ENCODE results near the gene SERPINB10. TPM values are rescaled to one million over a fixed set of nuclear protein-coding genes. Genes with fewer than 3 reads are reported as not detected.

Gene SERPINB10
- total RNA-seq, 1 donor from 2014 or later = not detected

DNA sequence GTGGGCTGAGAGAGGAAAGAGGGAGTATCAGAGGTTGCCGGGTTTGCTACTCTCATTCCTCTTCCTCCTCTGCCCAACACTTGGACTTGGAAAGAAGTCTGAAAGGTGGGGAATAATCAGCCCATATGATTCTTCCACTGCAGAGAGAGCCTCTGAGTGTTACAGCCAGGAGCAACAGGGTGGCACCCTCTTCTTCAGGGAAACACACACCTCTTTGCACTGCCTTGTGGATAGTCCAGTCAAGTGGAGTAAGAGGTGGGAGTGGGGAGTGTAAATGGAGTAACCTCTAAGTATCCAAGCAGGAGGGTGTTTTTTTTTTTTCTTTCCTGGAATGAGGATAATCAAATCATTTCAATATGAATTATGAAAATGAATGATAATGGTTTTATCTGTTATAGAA, 53.1 kb downstream of the SERPINB10 start:
- intact Hi-C loops (cut with DNase I) = no loop called here
- Histone ChIP-seq H3K27ac (no peak overlapping the region), H3K27me3 (ENCODE audit: low read depth) (peaks cover 2% of the 10 kb centered on the region), H3K4me1 (no peaks in the 10 kb centered on the region), H3K4me3 (no peak overlapping the region), H3K36me3 (no peaks in the 10 kb centered on the region), H3K9me3 (no peaks in the 10 kb centered on the region)
- DNase-seq (no peak), ATAC-seq (no peak)
- TF ChIP-seq, protein P1, sequence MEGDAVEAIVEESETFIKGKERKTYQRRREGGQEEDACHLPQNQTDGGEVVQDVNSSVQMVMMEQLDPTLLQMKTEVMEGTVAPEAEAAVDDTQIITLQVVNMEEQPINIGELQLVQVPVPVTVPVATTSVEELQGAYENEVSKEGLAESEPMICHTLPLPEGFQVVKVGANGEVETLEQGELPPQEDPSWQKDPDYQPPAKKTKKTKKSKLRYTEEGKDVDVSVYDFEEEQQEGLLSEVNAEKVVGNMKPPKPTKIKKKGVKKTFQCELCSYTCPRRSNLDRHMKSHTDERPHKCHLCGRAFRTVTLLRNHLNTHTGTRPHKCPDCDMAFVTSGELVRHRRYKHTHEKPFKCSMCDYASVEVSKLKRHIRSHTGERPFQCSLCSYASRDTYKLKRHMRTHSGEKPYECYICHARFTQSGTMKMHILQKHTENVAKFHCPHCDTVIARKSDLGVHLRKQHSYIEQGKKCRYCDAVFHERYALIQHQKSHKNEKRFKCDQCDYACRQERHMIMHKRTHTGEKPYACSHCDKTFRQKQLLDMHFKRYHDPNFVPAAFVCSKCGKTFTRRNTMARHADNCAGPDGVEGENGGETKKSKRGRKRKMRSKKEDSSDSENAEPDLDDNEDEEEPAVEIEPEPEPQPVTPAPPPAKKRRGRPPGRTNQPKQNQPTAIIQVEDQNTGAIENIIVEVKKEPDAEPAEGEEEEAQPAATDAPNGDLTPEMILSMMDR (IDR thresholded peaks at IDR 0.05) = no peak

DNA sequence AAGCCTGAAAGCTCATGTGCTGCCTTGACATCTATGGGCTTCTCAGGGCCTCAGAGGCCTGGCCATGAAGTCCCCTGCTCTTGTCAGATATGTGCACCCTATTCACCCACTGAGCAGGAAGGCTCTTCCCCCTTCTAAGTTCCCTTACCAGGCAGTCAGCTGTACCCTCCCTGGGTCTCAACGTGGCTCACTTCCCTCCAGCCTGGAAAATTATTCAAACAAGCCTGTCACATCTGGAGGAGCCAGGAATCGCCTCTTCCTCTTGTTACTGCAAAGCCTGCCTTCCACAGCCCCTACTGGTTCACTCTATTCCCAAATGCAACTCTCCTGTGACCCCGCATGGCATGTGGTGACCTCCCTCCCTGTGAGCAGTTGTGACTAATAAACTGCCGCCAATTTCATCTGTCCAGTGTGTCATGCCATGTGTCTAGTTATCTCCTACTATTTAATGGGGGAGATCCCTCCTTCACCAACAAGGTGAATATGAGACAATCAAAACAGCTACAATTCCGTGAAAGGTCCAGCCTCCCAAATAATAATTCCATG, 53.8 kb downstream of the SERPINB10 start:
- H3K27ac ChIP-seq = no peak overlapping the region
- no peaks in the 10 kb centered on the region for H3K4me1 ChIP-seq
- no peak overlapping the region for H3K4me3 ChIP-seq
- H3K36me3 ChIP-seq = no peaks in the 10 kb centered on the region
- H3K9me3 ChIP-seq = no peaks in the 10 kb centered on the region
- TF ChIP-seq, protein P1 (IDR thresholded peaks at IDR 0.05) = no peak
- DNase-seq (no peak), ATAC-seq (no peak)
- H3K27me3 ChIP-seq (ENCODE audit: low read depth) = no peaks in the 10 kb centered on the region
- intact Hi-C loops (cut with DNase I) = no loop called here

DNA sequence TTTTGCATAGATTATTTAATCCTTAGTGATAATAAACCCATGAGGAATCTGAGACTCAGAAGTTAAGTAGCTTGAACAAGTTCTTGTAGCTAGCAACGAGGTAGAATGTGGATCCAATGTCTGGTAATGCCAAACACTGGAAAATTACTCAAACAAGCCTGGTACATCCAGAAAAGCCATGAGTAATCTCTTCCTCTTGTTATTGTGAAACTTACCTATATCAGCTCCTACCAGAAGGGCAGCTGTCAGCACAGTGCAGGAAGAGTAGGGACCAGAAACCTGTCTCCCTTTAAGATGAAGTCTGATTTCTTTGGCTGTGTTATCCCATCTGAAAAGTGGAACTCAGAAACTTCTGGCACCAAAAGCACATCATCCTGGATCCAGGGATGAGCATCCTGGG, 54.4 kb downstream of the SERPINB10 start:
- no peaks in the 10 kb centered on the region for H3K4me1 ChIP-seq
- H3K27ac ChIP-seq = no peak overlapping the region
- DNase-seq (no peak), ATAC-seq (no peak)
- intact Hi-C loops (cut with DNase I) = no loop called here
- TF ChIP-seq, protein P1 (IDR thresholded peaks at IDR 0.05) = no peak
- no peaks in the 10 kb centered on the region for H3K9me3 ChIP-seq
- H3K27me3 ChIP-seq (ENCODE audit: low read depth) = no peaks in the 10 kb centered on the region
- no peaks in the 10 kb centered on the region for H3K36me3 ChIP-seq
- H3K4me3 ChIP-seq = no peak overlapping the region

DNA sequence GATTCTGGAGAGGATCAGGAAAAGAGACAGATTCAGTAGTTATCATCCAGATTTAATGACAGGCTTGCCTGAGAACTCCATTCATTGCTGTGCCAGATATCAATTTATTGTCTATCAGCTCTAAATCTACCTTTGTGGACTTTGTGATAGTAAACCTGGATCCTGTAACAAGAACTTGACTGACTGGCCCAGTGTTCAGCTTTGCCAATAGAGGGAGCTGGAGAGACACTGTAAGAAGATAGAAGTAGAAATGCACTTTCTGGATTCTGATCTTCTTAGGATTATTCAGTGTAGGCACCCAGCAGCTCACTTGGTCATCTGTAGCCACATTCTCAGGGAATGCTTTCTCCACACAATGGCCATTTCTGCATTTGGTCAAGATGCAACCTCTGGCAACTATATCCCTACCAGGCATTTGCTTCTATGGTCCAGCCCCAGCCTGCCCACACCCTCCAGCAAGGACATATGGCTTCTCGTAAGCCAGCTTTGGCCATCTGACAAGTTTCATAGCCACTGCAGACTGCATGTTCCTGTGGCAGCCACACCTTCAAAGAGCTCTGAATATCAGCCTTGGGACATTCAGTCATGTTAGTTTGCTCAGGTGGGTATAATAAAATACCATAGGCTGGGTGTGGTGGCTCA, 56.0 kb downstream of the SERPINB10 start:
- ATAC-seq (peak; percentile 82 to 85), DNase-seq (no peak)
- H3K27ac ChIP-seq = no peak overlapping the region
- no peaks in the 10 kb centered on the region for H3K9me3 ChIP-seq
- H3K27me3 ChIP-seq (ENCODE audit: low read depth) = no peaks in the 10 kb centered on the region
- no peaks in the 10 kb centered on the region for H3K4me1 ChIP-seq
- intact Hi-C loops (cut with DNase I) = no loop called here
- no peaks in the 10 kb centered on the region for H3K36me3 ChIP-seq
- H3K4me3 ChIP-seq = no peak overlapping the region
- TF ChIP-seq, protein P1 (IDR thresholded peaks at IDR 0.05) = peak; percentile 86

DNA sequence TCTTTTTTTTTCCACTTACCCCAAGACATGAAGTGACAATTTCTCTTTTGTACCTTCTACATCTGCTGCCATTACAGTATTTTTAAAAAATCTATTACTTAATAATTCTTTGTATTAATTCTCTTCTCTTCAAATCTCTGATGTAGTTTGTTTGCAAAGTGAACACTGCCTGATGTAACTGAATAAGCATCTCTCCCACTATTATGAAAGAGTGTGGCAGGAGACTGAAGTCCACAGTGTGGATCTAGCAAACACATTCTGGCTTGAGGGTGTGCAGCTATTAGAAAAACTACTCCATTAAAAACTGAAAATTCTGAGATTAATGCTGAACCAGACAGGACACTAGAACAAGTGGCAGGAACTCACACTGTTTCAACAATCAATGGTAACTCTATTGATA, 57.1 kb downstream of the SERPINB10 start:
- intact Hi-C loops (cut with DNase I) = no loop called here
- DNase-seq = no peak

More for the DNA sequence above, 57.1 kb downstream of the SERPINB10 start:
- H3K4me1 ChIP-seq = peaks cover 8% of the 10 kb centered on the region
- no peak overlapping the region for H3K4me3 ChIP-seq
- TF ChIP-seq, protein P1 (IDR thresholded peaks at IDR 0.05) = no peak
- ATAC-seq = no peak
- H3K27me3 ChIP-seq (ENCODE audit: low read depth) = no peaks in the 10 kb centered on the region
- H3K27ac ChIP-seq = no peak overlapping the region
- H3K9me3 ChIP-seq = no peaks in the 10 kb centered on the region
- no peaks in the 10 kb centered on the region for H3K36me3 ChIP-seq
